ENCODE measurements around the gene PIGW. TPM values are rescaled to one million over a fixed set of nuclear protein-coding genes. Genes with fewer than 3 reads are reported as not detected.

The PIGW gene
- polyA plus RNA-seq, 2 of the 4 experiments (the other 2 are of a cell fraction): 30.0 to 32.3 TPM

DNA sequence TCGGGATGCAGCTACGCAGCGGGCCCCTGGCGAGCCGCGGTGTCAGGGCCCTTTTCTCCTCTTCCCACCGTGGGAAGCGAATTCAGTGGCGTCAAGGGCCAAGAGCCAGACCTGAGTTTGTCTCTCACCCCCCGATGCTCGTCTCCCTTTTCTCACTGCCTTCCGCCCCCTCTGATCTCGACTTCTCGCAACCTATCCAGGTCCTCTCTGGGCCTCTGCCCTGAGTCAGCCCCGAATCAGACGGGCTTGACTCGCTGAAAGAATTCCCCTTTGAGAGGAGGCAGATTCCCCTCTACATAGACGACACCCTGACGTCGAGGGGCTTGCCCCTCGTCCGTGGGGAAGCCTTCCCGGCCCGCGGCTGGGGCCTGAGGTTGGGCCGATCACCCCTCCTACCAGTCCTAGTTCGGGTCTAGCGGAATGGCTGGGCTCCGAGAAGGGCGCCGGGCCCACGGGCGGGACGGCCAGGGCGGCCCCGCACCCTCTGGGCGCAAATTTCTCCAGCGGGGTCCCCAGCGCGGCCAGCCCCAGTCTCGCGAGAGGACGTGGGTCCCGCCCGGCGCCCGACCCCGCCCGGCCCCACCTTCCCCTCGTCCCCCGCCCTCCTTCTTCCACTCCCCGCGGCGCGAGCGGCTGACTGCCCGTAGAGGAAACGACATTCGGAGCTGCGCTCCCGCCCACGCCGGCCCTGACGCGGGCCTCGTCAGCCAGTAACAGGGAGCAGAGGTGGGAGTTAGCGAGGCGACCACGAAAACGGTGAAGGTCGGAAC is 9.7 kb downstream of the PIGW start, which contains the start of gene GGNBP2 (continued):
- TF ChIP-seq REST (IDR thresholded peaks at IDR 0.05) (peak; percentile 92), KDM5A (IDR thresholded peaks at IDR 0.05) (no peak), FOSL2 (IDR thresholded peaks at IDR 0.05) (no peak), FOSL2 (CRISPR knock-in tag; IDR thresholded peaks at IDR 0.05) (no peak), ZC3H11A (IDR thresholded peaks at IDR 0.05) (no peak), SMC3 (IDR thresholded peaks at IDR 0.05) (no peak), CBX8 (IDR thresholded peaks at IDR 0.05) (no peak), POLR2A (IDR thresholded peaks at IDR 0.05; ENCODE audit: low read length) (peak; percentile 72), E2F6 (IDR thresholded peaks at IDR 0.05; ENCODE audit: borderline replicate concordance, low read depth) (peak; percentile 39; the same call in 1 of the 2 replicates), FOSB (CRISPR knock-in tag; IDR thresholded peaks at IDR 0.05) (no peak), JUN (IDR thresholded peaks at IDR 0.05) (peak; percentile 78 to 80; a peak in 4 of 5 replicates), CTCF (IDR thresholded peaks at IDR 0.05) (no peak), RAD21 (conservative IDR thresholded peaks at IDR 0.05 in 1 of 2, IDR thresholded peaks at IDR 0.05 in 1 of 2) (no peak), HDAC2 (IDR thresholded peaks at IDR 0.05) (no peak), ESRRA (IDR thresholded peaks at IDR 0.05; ENCODE audit: borderline replicate concordance, low read length) (no peak), NFE2L2 (conservative IDR thresholded peaks at IDR 0.05; ENCODE audit: low read length) (no peak), HEYL (CRISPR knock-in tag; IDR thresholded peaks at IDR 0.05) (no peak), RCOR1 (IDR thresholded peaks at IDR 0.05; ENCODE audit: low read depth, low read length) (no peak), TP53 (CRISPR knock-in tag; IDR thresholded peaks at IDR 0.05) (no peak; the same call in none of the 2 replicates), CBX2 (IDR thresholded peaks at IDR 0.05; ENCODE audit: borderline replicate concordance, low read depth) (no peak), EHMT2 (IDR thresholded peaks at IDR 0.05; ENCODE audit: low read depth) (no peak), ZNF302 (CRISPR knock-in tag; IDR thresholded peaks at IDR 0.05) (no peak)
- TF ChIP-seq, protein P1, sequence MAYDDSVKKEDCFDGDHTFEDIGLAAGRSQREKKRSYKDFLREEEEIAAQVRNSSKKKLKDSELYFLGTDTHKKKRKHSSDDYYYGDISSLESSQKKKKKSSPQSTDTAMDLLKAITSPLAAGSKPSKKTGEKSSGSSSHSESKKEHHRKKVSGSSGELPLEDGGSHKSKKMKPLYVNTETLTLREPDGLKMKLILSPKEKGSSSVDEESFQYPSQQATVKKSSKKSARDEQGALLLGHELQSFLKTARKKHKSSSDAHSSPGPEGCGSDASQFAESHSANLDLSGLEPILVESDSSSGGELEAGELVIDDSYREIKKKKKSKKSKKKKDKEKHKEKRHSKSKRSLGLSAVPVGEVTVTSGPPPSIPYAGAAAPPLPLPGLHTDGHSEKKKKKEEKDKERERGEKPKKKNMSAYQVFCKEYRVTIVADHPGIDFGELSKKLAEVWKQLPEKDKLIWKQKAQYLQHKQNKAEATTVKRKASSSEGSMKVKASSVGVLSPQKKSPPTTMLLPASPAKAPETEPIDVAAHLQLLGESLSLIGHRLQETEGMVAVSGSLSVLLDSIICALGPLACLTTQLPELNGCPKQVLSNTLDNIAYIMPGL (CRISPR knock-in tag; IDR thresholded peaks at IDR 0.05; ENCODE audit: borderline replicate concordance): no peak

All from A549 (cell line).